ENCODE data around the gene PCCA. TPM values are rescaled to one million over a fixed set of nuclear protein-coding genes. Genes with fewer than 3 reads are reported as not detected.
"Not testable (repeated sequence)": the region's sequence is repeated elsewhere in the genome, so short reads cannot be mapped to it uniquely, and the experiment has no call there.

Gene PCCA
- total RNA-seq, 4 donors from 2014 or later = 33.8 to 40.3 (median 39.0) TPM

DNA sequence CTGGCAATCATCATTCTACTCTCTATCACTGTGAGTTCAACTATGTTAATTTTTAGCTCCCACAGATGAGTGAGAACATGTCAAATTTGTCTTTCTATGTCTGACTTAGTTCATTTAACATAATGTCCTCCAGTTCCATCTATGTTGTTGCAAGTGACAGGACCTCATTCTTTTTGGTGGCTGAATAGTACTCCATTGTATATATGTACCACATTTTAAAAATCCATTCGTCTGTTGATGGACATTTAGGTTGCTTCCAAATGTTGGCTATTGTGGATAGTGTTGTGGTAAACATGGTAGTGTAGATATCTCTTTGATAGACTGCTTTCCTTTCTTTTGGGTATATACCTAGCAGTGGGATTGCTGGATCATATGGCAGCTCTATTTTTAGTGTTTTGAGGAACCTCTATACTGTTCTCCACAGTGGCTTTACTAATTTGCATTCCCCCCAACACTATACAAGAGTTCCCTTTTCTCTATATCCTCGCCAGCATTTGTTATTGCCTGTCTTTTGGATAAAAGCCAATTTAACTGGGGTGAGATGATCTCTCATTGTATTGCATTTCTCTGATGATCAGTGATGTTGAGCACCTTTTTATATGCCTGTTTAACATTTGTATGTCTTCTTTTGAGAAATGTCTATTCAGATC is 124.1 kb downstream of the PCCA start:
- Histone ChIP-seq H3K27ac (replicated peaks in 1 of 4) (no peak overlapping the region), H3K4me3 (no peak overlapping the region), H3K27me3 (no peaks in the 10 kb centered on the region), H3K4me1 (no peaks in the 10 kb centered on the region), H3K9me3 (no peaks in the 10 kb centered on the region), H3K36me3 (peaks cover 0 to 24% (median 15%) of the 10 kb centered on the region in 4 donors)
- WGBS = 93% methylated on average over 2 of the region's 2 CpGs
- intact Hi-C loops (cut with DNase I) = no loop called here
- no peak for TF ChIP-seq POLR2AphosphoS5 (IDR thresholded peaks at IDR 0.05)
- TF ChIP-seq POLR2A (IDR thresholded peaks at IDR 0.05; ENCODE audit: low read depth) = no peak
- no peak for TF ChIP-seq EP300 (IDR thresholded peaks at IDR 0.05)
- TF ChIP-seq, protein P1, sequence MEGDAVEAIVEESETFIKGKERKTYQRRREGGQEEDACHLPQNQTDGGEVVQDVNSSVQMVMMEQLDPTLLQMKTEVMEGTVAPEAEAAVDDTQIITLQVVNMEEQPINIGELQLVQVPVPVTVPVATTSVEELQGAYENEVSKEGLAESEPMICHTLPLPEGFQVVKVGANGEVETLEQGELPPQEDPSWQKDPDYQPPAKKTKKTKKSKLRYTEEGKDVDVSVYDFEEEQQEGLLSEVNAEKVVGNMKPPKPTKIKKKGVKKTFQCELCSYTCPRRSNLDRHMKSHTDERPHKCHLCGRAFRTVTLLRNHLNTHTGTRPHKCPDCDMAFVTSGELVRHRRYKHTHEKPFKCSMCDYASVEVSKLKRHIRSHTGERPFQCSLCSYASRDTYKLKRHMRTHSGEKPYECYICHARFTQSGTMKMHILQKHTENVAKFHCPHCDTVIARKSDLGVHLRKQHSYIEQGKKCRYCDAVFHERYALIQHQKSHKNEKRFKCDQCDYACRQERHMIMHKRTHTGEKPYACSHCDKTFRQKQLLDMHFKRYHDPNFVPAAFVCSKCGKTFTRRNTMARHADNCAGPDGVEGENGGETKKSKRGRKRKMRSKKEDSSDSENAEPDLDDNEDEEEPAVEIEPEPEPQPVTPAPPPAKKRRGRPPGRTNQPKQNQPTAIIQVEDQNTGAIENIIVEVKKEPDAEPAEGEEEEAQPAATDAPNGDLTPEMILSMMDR (IDR thresholded peaks at IDR 0.05) = no peak
- DNase-seq (ENCODE audit: extremely low spot score) = no peak

GRCh38 chr13:100213576-100213975 is 124.7 kb downstream of the PCCA start:
- Histone ChIP-seq H3K4me3 (no peak overlapping the region), H3K9me3 (no peaks in the 10 kb centered on the region), H3K27me3 (no peaks in the 10 kb centered on the region), H3K27ac (replicated peaks in 1 of 4) (no peak overlapping the region), H3K4me1 (no peaks in the 10 kb centered on the region), H3K36me3 (peaks cover 0 to 24% (median 15%) of the 10 kb centered on the region in 4 donors)
- intact Hi-C loops (cut with DNase I) = no loop called here
- DNase-seq (ENCODE audit: extremely low spot score) = no peak
- TF ChIP-seq, protein P1 (IDR thresholded peaks at IDR 0.05) = no peak
- TF ChIP-seq POLR2A (IDR thresholded peaks at IDR 0.05; ENCODE audit: low read depth) (no peak), EP300 (IDR thresholded peaks at IDR 0.05) (no peak), POLR2AphosphoS5 (IDR thresholded peaks at IDR 0.05) (no peak)
- 94% methylated on average over 2 of the region's 2 CpGs for WGBS

DNA sequence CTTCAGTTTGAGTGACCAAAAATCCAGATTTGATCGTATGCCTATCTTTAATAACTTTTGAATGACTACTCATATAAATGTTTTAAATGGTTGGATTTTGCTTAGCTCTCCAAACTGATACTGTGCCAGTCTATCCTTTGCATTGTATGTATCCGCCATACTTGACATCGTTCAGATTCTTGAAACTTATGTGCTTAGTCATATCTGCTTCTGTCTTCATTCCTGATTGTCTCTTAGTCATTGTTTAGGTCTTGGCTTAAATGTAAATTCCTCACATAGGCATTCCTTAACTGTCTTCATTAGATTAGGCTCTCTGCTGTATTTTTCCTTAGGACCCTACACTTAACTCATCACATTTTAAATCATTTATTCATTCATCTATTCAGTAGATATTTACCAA is 126.0 kb downstream of the PCCA start:
- Histone ChIP-seq H3K36me3 (peaks cover 0 to 19% (median 11%) of the 10 kb centered on the region in 4 donors), H3K4me1 (no peaks in the 10 kb centered on the region), H3K27ac (replicated peaks in 1 of 4) (no peak overlapping the region), H3K4me3 (no peak overlapping the region), H3K27me3 (no peaks in the 10 kb centered on the region), H3K9me3 (no peaks in the 10 kb centered on the region)
- intact Hi-C loops (cut with DNase I) = no loop called here
- TF ChIP-seq POLR2AphosphoS5 (IDR thresholded peaks at IDR 0.05) (no peak), POLR2A (IDR thresholded peaks at IDR 0.05; ENCODE audit: low read depth) (no peak), EP300 (IDR thresholded peaks at IDR 0.05) (no peak)
- TF ChIP-seq, protein P1 (IDR thresholded peaks at IDR 0.05) = no peak
- DNase-seq (ENCODE audit: extremely low spot score) = no peak
- 90% methylated on average over 3 of the region's 3 CpGs for WGBS

DNA sequence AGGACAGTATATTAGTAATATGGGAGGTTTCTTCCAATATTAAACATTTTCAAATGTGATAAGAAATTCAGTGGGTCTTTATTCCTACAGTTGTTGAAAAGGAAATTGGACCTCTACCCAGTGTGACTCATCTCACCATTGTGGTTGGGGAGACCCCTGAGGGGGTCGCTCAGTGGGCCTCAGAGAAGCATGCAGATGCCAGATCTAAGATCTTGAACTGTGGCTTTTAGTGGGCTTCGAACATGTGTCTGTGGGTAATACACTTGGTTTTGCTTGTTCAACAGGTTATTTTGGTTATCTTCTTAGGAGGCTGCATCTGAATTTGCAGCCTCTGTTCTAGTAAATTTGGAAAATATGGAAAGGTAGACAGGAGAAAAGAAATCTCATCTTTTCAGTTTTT is 132.3 kb downstream of the PCCA start:
- peaks cover 0 to 6% (median under 1%) of the 10 kb centered on the region in 4 donors for H3K36me3 ChIP-seq
- H3K4me1 ChIP-seq = no peaks in the 10 kb centered on the region
- no peaks in the 10 kb centered on the region for H3K9me3 ChIP-seq
- H3K4me3 ChIP-seq = no peak overlapping the region
- 96% methylated on average over 2 of the region's 2 CpGs for WGBS
- no peak for DNase-seq (ENCODE audit: extremely low spot score)
- no peak overlapping the region for H3K27ac ChIP-seq (replicated peaks in 1 of 4)
- H3K27me3 ChIP-seq = no peaks in the 10 kb centered on the region
- TF ChIP-seq, protein P1 (IDR thresholded peaks at IDR 0.05) = no peak
- no peak for TF ChIP-seq EP300 (IDR thresholded peaks at IDR 0.05)
- intact Hi-C loops (cut with DNase I) = no loop called here

GRCh38 chr13:100223966-100224530 is 135.2 kb downstream of the PCCA start:
- WGBS = 100% methylated on average over 1 of the region's 30 CpGs
- H3K9me3 ChIP-seq; DNase-seq (ENCODE audit: extremely low spot score); H3K27me3 ChIP-seq; H3K4me1 ChIP-seq; intact Hi-C loops (cut with DNase I); H3K4me3 ChIP-seq; H3K36me3 ChIP-seq; H3K27ac ChIP-seq (replicated peaks in 1 of 4): not testable (repeated sequence)

Data from esophagus muscularis mucosa (tissue), 4 donors.